GM18867 (cell line): ENCODE data around the gene IL4R.
"Not testable (repeated sequence)": the region's sequence is repeated elsewhere in the genome, so short reads cannot be mapped to it uniquely, and the experiment has no call there.

Source experiments
- ATAC-seq: cut with Tn5 transposase; IDR thresholded peaks from one replicate; pipeline ENCODE4 v1.9.1; 2021; ENCODE audit warnings: mild to moderate bottlenecking, moderate library complexity; ENCODE audit not compliant: unreplicated experiment

IL4R gene

GRCh38 chr16:27327586-27327915 is 13.8 kb downstream of the IL4R start:
- no peak for ATAC-seq

- ATAC-seq = no peak
These were observed 15.2 kb downstream of the IL4R start for GRCh38 chr16:27328937-27329336.

- ATAC-seq = not testable (repeated sequence)
These were observed 15.8 kb downstream of the IL4R start for GRCh38 chr16:27329376-27330079.

- no peak for ATAC-seq
These were observed 16.8 kb downstream of the IL4R start for GRCh38 chr16:27330542-27330941.

- ATAC-seq = no peak
These were observed 18.3 kb downstream of the IL4R start for GRCh38 chr16:27332105-27332504.

GRCh38 chr16:27333104-27333503 is 19.3 kb downstream of the IL4R start:
- ATAC-seq = no peak

- no peak for ATAC-seq
These were observed 19.8 kb downstream of the IL4R start for GRCh38 chr16:27333549-27333948.

GRCh38 chr16:27334192-27334764 is 20.5 kb downstream of the IL4R start:
- ATAC-seq = no peak

- ATAC-seq = no peak
These were observed 21.1 kb downstream of the IL4R start for GRCh38 chr16:27334838-27335237.

GRCh38 chr16:27335349-27336053 is 21.7 kb downstream of the IL4R start:
- no peak for ATAC-seq

GRCh38 chr16:27337024-27337423 is 23.2 kb downstream of the IL4R start:
- ATAC-seq = no peak

GRCh38 chr16:27339180-27339579 is 25.4 kb downstream of the IL4R start:
- no peak for ATAC-seq

GRCh38 chr16:27340654-27341053 is 26.9 kb downstream of the IL4R start:
- ATAC-seq = no peak

- ATAC-seq = no peak
These were observed 27.8 kb downstream of the IL4R start for GRCh38 chr16:27341549-27341948.

- ATAC-seq = no peak
These were observed 28.2 kb downstream of the IL4R start for GRCh38 chr16:27341971-27342370.

- no peak for ATAC-seq
These were observed 30.9 kb downstream of the IL4R start for GRCh38 chr16:27344721-27345120.

- no peak for ATAC-seq
These were observed 31.4 kb downstream of the IL4R start for GRCh38 chr16:27345201-27345600.

GRCh38 chr16:27346819-27347218 is 33.0 kb downstream of the IL4R start:
- ATAC-seq = no peak

- no peak for ATAC-seq
These were observed 34.3 kb downstream of the IL4R start for GRCh38 chr16:27347930-27348685.

- ATAC-seq = no peak
These were observed 35.5 kb downstream of the IL4R start for GRCh38 chr16:27349276-27349675.

- no peak for ATAC-seq
These were observed 36.2 kb downstream of the IL4R start for GRCh38 chr16:27350006-27350405.

- no peak for ATAC-seq
These were observed 38.2 kb downstream of the IL4R start for GRCh38 chr16:27351989-27352388.
